ENCODE data around the gene LHFPL2.
A peak's percentile ranks its signal among the peaks of the same experiment; 100 is the strongest.

The LHFPL2 gene

DNA sequence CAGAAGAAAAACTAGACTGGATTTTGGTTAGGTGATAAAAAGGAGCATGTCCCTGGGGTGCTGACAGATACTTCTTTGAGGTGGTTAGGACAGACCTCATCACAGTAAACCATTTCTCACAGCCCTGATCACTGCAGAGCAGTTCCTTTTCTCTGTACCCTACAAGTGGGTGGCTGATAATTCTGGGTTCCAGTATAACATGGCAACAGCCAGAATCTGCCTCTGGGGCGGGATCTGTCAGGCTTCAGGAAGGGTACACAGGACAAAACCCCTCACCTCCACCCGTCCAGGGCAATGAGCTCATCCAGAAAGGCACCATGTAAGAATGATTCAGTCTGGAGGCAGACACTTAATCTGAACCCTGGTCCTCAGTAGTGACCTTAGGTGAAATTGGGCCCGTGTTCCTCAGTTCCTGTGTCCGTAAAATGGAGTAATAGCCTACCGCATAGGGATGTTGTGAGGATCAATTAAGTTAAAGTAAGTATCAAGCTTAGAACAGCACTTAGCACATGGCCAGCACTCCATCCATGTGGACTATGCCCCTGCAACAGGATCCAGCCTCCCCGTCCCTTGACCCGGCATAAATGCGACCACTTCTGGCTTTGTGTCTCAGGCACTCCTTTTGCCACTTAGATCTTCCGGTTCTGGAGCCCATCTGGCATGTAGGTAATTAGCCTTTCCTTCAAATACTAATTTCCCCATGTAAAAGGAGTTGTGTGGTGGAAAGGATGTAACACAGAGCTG is 129.2 kb downstream of the LHFPL2 start:
- no peak for DNase-seq (ENCODE audit: low spot score)

DNA sequence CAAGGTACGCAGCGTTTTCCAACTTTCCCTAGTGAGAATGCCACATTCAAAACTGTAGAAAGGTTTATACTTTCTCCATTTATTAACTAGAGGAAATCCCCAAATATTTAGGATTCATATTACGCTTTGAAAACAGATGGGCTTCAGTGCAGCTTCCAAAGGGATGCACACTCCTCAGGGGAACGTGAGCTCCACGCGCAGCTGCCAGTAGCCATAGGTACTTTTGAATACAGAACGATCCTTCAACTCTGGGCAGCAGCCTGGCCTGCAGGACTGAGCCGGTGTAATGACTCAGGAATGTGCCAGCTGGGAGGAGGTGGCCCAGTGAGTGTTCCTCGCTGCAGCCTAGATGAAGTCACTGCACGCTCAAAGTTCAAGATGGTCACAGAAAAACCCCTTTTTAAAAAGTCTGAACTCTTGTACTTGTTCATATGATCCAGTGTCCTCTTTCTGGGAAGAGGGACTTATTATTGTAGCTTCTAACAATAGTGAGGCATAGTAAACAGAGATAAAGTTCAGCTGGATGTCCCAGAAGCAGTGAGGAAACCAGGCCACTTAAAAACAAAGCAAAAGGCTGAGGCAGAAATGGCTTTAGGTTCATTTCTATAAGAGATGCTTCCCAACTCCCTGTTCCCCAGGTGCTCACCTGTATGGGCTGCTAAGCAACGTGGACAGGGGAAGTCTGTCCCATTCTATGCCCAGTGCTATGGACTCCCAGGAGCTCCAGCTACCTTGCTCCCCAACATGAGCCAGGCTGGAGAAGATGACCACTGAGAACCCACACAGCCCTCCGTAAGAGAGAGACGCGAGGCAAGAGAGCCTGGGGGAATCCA is 130.0 kb downstream of the LHFPL2 start:
- no peak for DNase-seq (ENCODE audit: low spot score)

DNA sequence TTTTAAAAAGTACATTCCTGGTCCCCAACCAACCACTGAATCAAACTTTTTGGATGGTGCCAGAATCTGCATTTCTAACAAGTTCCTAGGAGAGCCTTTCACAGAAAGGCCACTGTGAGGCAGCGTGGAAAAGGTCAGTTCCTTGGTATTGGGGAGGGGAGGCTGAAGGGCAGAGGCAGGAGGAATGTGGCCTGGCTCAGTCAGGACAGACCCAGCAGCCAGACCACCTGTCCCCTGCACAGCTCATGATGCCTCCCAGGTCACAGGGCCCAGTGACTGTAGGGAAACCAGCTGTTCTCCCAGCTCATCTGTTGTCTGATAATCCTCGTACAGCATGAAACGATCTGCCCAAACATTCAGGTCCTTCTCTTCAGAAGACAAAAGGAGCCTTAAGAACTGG is 132.9 kb downstream of the LHFPL2 start:
- no peak for DNase-seq (ENCODE audit: low spot score)

DNA sequence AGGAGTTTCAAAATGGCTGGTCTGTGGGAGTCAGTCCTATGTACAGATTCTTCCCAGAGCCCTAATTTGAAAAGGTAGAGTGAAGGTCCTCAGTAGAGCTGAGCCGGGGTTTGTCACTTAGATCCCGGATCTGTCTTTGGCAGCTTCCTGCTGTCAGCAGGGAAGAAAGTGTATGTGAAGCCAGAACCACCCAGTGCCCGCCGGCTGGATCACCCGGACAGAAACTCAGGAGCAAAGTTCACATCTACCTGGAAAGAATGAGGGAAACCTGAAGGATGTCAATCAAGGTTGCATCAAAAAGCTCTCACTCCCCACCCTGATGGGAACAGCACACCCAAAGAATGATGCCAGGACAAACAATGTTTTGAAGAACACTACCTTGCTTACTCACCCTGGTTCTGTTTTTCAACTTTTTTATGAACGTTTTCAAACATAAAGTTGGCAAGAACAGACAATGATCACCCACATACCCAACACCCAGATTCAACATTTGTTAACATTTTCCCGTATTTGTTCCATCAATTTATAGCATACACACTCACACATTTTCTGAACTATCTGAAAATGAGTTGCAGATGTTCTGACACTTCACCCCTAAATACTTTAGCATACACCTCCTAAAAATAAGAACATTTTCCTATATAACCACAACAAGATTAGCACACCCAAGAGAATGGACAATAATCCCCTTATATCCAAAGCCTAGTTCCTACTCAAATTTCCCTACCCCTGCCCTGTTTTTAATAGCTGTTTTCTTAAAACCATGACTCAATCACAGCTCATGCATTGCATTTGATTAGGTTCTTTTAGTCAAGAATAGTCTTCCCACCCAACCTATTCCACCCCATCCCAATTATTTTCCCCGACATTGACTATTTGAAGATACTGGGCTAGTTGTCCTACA is 133.9 kb downstream of the LHFPL2 start:
- no peak for DNase-seq (ENCODE audit: low spot score)

DNA sequence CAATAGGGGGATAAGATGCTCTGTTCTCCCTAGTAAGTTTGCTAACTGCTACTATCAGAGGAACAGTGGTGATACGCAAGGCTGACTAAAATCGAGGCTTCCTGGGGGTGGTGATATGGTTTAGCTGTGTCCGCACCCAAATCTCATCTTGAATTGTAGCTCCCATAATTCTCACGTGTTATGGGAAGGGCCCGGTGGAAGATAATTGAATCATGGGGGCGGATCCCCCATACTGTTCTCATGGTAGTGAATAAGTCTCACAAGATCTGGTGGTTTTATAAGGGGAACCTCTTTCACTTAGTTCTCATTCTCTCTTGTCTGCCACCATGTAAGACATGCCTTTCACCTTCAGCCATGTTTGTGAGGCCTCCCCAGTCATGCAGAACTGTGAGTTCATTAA is 135.1 kb downstream of the LHFPL2 start:
- DNase-seq (ENCODE audit: low spot score) = no peak

DNA sequence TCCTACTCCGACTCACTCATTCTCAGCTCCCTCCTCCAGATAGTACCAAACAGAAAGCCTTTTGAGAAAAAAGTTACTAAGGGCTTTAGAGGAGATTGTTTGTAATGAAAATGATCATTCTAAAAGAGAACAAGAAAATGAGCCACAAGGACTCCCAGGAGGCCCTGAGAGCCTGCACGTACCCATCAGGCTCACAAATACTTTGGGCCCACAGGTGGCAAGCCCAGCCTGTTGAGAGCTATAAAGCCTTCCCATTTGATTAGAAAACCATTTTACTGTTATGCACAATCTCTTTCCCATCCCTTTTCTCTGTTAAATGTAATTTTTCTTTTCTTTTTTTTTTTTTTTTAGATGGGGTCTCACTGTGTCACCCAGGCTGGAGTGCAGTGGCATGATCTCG is 136.1 kb downstream of the LHFPL2 start:
- no peak for DNase-seq (ENCODE audit: low spot score)

DNA sequence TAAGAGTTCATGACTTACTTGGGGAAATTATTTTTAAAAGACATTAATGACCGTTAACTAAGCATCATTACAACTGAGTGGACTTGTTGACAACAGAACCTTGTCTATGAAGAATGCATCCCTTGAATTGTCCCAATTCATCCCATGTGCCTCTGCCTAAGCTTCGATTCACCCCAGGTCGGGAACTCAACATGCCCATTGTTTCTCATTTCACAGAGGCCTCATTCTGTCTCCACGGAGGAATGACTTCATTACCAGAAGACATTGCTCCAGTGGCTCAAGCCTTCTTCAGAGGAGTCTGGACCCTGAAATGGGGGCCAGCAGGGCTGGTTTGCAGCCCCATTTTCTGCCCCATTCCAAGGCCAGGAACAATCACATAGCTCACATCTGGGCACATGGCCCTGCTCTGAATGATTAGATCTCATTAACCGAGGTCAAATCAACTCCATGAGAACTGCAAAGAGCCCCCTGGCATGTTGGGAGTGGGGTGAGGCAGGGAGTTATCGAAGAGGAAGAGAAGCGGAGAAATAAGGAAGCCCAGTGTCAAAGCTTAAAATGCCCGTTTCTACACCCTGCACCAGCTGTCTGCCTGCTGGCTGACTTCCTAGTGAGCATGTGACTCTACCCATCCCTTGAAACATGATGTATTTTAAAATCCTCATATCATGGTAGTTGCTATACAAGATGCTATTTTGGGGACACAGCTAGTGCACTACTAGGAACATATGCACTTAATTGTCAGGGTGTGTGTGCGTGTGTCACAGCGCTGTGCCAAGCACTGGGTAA is 137.3 kb downstream of the LHFPL2 start:
- no peak for DNase-seq (ENCODE audit: low spot score)

DNA sequence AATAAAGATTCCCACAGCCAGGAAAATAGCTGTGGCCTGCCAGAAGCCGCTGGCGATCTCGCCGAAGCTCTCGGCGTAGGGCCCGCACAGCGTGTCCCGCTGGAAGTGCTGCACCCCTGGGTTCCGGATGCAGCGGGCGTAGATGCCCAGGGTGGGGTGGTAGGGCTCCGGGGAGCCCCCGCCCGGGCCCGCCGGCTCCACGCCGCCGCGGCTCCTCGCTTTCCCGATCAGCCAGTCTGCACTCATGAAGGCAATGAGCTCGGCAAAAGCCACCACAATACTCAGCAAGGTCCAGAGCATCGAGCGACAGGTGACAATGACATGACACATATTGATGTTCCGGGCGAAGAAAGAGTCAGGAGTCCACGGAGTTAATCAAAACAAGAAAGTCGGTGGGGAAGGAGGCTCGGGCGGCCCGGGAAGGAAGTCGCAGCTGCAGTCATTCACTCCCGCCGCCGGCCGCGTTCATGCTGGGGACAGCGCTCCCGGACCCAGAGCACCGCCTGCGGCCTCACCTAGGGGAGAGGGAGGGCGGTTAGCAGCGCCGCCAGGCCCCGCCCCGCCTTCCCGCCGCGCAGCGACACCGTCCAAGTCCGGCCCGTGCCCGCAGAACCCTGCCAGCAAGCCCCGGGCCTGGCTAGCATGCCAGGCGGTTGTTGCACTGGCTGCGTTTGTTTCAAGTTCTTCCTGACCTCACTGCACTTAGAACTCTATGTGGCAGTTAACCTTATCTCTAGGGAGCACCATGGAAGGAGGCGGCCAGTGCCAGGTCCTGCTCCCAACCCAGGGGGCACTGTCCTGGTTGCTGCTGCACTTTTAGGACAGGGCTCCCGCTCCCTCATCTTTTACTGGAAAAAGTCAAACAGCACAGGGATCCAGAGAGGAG is 138.4 kb downstream of the LHFPL2 start:
- DNase-seq (ENCODE audit: low spot score) = no peak

DNA sequence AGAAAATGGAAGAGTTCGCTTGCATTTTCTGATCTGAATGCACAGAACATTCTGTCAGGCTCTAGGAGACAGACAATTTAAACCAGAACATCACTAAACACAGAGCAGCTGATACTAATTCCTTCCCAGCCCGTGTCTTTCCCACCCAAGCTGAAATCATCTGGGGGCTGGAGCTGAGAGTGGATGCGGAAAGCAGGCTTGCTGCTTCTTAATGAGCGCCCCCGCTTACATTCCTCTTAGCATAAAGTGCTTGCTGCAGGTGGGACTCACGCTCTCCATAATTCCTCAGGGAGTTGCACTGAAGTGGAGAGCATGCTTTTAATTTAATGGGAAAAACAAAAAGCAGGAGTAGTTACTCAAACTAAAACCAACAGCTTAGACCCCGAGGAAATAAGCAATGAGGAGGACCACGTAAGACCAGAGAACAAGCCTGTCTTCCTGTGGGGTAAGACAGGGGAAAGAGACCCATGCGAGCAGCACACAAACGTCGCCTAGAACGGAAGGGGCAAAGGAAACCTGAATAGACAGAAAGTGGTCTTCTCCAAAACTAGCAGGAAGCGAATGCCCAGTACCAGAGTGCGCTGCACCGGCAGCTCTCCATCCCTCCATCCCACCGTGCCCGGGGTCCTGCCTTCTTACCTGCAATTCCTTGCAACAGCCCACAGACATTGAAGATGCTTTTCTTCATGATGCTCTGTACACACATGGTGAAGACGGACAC is 139.3 kb downstream of the LHFPL2 start:
- DNase-seq (ENCODE audit: low spot score) = no peak

DNA sequence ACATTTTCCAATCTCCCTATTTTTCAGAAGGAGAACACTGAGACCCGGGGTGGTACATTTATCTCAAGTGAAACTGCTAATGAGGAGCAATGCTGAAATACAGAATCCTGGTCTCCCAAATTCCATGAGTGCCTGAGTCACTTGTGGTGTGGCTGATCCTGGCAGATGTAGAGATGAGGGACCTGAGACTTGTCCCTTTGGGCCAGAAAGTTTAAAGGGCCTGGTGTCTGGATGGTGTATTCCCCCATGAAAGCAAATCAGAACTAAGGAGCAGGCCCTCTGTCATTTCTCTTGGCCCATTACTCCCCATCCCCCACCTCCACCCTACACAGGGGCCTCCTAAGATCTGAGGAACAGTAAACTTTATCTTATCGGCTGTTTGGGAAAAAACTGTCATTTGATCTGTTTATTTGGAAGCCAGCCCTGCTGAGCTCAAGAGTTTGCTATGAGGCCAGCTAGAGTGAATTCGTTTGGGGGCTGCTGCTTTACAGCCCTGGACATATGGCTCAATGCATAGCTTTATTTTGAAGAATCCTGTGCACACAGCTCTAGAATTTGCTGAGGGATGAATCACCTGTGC is 140.3 kb downstream of the LHFPL2 start:
- DNase-seq (ENCODE audit: low spot score) = no peak

DNA sequence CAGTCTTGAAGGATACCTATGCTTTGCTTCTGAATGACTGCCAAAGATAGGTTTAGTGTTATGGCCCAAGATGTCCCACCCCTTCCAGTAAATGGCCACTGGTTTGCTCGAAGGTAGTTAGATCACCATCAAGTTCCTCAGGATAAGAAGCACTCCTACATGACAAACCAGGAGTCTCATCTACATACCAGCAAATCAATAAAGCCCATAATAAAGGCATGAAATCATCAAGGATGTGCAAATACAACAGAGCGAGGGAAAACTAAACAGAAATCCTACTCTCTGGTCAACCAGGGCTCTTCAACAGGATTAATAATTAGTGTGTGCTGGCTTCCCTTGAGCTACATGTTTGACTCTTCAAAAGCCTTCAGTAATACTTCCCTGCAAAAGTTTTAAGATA is 141.0 kb downstream of the LHFPL2 start:
- DNase-seq (ENCODE audit: low spot score) = no peak

DNA sequence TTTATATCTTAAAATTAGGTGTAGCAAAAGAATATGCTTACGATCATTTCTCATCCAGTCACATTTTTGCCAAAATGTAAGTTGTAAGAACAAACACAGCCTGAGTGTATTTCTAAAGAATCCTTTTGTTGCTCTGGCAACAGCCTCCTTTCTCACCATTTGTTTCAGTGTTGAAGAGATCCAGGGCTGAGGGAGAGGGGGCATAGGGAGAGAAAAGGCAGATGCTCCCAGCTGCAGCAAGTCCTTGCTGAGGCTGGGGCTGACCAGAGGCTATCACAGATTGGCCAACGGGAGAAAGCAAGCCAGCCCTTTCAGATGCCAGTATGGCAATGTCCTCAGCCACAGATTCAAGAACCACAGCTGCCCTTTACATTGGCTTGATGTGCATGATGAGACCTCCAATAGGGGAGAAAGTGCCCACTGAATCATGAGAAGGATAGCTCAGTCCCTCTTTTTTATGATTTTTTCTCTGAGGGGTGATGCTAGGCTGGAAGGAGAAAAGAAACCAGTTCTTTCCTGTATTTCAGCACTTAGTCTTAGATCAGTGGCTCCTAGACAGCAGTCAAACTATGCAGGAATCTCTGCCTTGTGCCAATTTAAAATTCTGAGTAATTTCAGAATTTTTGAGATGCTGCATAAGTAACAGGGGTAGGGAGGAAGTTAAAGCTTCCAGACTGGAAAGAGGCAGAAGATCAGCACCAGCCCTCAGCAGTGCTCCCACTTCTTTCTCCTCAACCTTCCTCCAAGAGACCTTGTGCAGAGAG is 142.1 kb downstream of the LHFPL2 start:
- no peak for DNase-seq (ENCODE audit: low spot score)

DNA sequence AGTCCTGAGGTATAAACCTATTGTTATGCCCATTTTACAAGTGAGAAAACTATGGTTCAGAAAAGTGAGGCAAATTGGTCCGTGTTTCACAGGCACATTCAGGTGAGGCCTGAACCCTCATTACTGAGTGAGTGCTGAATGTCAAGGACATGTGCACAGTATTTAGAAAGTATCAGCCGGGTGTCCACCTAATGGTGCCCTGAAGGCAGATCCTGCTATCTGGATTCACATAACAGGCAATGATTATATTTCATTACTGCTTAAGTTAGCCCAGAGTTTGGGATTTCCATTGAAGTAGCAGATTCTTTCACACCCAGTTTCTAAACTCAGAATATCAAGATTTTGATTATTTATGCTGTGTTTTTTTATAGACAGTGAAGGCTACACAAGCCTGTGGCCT is 142.7 kb downstream of the LHFPL2 start:
- DNase-seq (ENCODE audit: low spot score) = no peak

DNA sequence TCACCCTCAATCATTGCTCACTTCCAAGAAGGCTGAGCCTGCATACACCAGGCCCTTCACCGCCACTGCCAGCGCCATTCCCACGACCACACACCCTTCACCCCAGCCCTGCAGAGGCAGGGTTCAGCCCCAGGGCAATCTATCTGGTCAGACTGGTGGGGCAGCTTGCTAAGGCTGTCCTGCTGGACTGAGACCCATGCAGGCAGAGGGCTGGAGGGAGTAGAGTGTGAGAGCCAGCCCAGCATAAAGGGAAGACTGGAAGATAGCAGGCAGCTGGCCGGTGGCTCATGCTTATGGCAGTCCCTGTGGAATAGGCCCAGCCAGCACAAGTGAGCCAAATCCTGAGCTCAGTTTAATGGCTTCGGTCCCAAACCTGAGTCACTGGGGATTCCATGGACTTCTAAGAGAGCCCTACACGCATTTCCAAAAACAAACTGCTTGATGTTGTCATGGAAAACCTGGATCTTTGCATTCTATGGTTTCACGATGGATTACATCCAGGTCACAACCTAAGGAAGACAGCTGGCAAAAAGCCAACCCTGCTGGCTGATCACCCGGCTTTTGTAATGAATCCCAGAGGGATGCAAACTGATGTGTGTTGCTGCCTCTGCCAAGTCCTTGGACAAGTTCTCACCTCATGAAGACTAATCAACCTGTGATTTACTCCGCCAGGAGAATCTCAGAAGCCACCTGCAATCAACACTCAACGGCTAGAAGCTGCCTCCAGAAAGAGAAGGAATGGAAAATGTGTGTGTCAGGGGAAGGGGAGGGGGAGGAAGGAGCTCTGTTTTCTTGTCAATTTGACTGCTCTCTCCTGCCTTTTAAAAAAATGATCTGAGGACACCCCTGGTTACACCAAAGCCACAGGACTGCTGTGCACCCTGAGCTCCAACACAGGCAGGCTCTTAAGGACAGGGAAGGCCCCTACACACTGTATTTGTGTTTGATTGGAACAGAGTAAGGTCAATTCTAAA is 143.6 kb downstream of the LHFPL2 start:
- DNase-seq (ENCODE audit: low spot score) = peak; percentile 17

DNA sequence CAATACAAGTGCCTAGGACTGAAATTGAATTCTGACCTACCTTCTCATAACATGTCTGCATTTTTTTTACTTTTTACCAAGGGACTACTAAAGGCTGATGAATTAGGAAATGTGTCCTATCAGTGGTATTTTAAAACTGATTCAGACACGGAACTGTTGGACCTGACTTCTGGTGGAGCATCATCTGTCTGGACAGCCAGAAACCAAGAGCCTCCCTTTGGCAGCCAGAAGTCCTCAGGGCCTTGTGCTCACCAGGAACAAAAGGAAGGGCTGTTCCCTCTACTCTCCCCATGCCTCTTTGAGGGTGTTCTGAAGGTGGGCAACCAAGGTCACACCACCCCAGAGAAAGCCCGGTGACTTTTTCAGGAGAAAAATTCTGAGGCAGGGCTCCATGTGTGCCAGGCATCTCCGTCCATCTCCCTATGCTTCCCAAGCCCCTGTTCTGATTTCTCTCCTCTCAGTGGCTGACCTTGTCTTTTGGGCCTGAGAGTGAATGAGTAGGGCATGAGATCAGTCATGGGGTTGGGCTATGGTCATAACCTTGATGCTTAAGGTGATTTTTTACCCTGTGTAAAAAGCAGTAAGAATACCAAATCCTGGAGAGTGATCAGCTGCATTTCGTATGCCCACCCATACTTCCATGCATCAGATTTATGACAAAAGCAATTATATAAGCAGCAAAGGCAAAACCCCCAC is 144.5 kb downstream of the LHFPL2 start:
- DNase-seq (ENCODE audit: low spot score) = no peak

DNA sequence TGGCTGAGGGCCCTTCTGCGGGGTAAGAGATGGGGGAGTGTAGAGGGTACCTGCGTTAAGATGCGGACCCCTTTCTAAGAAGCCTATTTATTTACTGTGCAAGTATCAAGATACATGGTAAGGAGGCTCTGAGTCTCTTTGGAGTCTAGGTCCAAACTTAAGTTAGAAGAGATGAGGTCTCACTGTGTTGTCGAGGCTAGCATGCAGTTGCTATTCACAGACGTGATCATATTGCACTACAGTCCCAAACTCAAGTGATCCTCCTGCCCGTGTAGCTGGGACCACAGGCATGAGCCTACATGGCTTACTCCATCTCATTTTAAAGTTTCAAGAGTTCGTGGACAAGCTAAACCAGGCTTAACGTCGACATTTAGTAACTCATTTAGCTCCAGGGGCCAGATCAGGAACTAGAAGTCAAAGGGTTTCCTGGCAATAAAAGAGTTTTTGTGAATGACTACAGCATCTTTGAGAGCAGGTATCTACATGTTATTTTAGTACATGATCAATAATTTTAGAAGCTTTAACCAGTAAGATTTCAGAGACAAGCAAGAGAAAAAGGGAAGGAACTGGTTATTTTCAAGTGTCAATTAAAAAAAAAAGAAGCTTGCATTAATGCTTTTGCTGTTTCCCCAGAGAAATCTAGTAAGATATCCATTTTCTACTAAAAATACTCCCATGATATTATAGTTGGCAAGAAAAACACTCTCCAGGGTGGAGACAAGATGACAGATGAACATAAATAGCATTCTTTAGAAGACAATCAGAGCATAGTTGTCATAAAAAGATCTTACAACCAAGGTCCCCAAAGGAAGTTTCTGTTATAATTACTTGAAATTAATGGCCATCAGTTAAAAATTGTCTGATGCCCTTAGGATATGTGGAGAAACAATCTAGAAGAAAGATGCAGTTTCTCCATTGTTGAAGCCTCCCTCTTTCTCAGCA is 146.9 kb downstream of the LHFPL2 start:
- no peak for DNase-seq (ENCODE audit: low spot score)
